LNCAP (cell line): Measurements from ENCODE around the gene PRRC2B.

ENCODE experiments used
- TF ChIP-seq, protein P1 (sequence below): fragments of 450-650 bp; IDR thresholded peaks from 2 replicates; pipeline ENCODE4 v1.5.1; 2017; ENCODE audit warnings: mild to moderate bottlenecking

Gene PRRC2B

DNA sequence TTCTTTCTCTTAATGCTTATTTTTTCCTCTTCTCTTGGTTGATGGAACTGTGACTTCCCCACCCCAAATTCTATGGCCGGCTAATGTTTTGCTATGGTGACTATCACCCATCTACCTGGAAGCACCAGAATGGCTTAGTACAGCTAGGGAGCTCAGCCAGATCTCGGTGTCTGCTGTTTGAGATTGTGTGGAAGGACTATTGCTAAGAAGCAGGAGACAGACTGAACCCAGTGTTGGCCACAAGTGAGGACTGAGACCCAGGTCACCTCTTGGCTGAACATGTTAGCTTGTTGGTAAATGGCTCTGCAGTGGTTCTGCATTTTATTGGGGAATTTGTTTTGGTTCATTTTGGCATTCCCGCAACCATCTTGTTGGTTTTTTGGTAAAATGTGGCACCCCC, 2.7 kb downstream of the PRRC2B start:
- TF ChIP-seq, protein P1, sequence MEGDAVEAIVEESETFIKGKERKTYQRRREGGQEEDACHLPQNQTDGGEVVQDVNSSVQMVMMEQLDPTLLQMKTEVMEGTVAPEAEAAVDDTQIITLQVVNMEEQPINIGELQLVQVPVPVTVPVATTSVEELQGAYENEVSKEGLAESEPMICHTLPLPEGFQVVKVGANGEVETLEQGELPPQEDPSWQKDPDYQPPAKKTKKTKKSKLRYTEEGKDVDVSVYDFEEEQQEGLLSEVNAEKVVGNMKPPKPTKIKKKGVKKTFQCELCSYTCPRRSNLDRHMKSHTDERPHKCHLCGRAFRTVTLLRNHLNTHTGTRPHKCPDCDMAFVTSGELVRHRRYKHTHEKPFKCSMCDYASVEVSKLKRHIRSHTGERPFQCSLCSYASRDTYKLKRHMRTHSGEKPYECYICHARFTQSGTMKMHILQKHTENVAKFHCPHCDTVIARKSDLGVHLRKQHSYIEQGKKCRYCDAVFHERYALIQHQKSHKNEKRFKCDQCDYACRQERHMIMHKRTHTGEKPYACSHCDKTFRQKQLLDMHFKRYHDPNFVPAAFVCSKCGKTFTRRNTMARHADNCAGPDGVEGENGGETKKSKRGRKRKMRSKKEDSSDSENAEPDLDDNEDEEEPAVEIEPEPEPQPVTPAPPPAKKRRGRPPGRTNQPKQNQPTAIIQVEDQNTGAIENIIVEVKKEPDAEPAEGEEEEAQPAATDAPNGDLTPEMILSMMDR: no peak

DNA sequence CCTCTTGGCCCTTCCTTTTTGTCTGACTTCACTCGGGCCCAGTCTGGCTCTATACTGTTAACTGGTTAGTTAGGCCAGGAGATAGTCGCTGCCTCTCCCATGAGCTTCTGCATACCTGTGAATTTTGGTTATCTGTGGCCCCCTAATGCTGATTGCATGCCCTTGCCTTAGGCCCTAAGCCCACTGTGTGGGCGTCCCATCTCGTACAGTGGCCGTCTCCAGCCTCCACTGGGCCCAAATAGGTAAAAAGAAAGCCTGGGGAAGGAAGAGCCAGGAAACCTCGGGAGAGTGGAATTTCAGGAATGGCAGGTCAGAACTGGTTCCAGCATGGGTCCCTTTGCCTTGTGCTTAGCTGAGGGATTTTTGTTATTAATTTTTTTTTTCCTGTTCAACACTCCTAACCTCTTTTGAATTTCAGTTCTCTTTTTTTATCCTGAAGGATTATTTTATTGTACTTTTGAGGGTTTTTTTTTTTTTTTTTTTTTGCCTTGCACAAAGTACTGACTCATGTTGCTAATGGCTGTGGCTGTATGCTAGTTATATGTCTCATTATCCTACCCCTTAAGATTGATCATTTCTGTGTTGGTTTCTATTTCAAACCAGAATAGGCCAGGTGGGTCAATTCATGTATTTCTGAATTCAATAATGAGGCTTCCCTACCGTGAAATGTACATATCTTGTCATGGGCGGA, 3.4 kb downstream of the PRRC2B start:
- TF ChIP-seq, protein P1: no peak

DNA sequence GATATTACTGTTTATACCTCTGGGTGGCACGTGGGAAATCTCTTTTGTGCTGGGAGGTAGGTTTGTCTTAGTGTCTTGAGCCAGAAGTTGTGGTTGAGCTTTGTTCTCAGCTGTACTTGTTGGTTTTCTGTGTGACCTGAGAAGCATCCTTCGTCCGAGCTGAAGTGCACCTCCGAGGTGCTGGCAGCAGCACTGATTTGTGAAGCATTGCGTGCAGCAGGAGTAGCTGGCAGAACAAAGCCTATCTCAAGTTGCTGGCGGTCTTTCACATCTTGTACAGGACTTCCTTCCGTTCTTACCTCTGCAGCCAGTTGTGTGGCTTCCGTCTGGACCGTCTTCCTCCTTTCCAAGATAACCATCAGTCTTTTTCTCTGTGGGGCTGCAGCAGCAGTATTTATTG, 4.3 kb downstream of the PRRC2B start:
- TF ChIP-seq, protein P1: no peak

DNA sequence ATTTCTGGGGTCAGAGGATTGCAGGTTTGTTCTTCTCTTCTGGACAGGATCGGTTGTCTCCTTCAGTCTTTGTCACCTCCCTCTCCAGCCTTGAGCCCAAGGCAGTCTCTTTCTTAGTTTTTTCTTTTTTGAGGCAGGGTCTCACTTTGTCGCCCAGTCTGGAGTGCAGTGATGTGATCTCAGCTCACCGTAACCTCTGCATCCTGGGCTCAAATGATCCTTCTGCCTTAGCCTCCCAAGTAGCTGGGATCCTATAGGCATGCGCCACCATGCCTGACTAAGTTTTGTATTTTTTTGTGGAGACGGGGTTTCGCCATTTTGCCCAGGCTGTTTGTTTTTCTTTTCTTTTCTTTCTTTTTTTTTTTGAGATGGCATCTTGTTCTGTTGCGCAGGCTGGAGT, 6.1 kb downstream of the PRRC2B start:
- TF ChIP-seq, protein P1: no peak

DNA sequence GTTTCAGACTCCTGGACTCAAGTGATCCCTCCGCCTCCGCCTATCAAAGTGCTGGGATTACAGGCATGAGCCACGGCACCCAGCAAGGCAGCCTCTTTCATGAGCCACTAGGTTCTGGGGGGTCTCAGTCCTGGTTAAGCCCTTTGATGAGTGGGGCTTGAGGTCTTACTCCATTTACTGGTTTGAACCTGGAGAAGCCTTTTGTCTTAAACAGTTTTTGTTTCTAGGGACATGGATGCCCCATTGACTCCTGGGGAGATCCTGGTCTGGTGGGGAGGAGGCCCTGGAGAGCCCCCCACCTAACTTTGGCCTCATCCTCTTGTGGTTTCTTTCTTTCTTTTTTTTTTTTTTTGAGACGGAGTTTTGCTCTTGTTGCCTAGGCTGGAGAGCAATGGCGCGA, 6.7 kb downstream of the PRRC2B start:
- TF ChIP-seq, protein P1: no peak

DNA sequence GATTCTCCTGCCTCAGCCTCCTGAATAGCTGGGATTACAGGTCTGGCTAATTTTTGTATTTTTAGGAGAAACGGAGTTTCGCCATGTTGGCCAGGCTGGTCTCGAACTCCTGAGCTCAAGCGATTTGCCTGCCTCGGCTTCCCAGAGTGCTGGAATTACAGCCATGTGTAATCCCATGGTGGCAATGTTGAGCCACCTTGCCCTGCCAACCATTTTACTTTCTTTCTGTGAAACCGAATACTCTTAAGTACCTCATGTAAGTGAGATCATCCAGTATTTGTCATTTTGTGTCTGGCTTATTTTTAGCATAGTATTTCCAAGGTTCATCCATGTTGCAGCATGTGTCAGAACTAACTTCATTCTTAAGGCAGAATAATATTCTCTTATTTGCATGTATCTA, 8.2 kb downstream of the PRRC2B start:
- TF ChIP-seq, protein P1: no peak

DNA sequence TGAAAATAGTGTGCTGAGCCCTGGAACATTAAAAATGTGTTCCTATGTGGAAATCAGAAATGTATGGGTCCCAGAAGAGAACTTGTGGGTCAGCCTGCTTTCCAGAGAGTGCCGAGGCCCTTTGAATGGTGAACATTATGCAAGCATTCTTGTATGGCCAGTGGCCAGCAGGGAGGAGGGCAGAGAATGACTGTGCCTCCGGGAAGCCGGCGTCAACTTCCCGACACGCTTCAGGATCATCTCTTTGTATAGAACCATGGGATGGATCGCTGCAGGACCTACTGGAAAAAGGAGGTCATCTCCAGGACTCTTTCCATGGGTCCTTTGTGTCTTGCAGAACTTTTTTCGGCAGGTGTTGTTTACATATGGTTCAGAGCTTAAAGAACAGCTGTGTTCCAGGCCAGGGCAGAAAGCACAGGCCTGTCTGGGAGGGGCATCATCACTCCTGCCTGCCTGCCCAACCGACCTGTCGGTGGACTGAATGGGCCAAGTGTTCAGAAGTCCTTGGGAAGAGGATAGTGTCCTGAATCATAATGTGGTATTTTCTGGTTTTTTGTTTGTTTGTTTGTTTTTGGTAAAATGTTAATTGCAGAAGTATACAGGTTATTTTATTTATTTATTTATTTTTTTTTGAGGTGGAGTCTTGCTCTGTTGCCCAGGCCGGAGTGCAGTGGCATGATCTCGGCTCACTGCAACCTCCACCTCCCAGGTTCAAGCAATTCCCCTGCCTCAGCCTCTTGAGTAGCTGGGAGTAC, 9.0 kb downstream of the PRRC2B start:
- TF ChIP-seq, protein P1: no peak
